ENCODE results near the gene YAF2.

DNA sequence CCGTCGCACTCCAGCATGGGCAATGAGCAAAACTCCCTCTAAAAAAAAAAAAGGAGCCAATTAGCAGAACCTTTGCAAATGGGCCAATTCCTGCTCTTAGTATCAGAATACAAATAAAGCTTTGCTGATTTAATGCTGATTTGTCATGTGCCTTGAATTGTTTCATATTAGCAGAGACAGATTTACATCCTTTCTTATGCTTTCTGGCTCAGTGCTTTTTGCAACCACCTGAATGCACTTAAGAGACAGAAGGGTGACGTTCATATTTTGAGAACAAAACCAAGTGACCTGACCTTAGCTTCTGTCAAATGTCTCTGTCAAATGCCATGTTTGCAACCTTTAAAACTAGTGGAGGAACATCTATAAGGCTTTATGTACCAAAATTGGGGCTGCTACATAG, 43.8 kb upstream of the YAF2 start:
- TF ChIP-seq POLR2AphosphoS5 (IDR thresholded peaks at IDR 0.05), result no peak
- TF ChIP-seq, protein P1, sequence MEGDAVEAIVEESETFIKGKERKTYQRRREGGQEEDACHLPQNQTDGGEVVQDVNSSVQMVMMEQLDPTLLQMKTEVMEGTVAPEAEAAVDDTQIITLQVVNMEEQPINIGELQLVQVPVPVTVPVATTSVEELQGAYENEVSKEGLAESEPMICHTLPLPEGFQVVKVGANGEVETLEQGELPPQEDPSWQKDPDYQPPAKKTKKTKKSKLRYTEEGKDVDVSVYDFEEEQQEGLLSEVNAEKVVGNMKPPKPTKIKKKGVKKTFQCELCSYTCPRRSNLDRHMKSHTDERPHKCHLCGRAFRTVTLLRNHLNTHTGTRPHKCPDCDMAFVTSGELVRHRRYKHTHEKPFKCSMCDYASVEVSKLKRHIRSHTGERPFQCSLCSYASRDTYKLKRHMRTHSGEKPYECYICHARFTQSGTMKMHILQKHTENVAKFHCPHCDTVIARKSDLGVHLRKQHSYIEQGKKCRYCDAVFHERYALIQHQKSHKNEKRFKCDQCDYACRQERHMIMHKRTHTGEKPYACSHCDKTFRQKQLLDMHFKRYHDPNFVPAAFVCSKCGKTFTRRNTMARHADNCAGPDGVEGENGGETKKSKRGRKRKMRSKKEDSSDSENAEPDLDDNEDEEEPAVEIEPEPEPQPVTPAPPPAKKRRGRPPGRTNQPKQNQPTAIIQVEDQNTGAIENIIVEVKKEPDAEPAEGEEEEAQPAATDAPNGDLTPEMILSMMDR (IDR thresholded peaks at IDR 0.05), result no peak

Measured in transverse colon (tissue), 4 donors.